ENCODE measurements around the gene DENND10.
"Not testable (repeated sequence)": the region's sequence is repeated elsewhere in the genome, so short reads cannot be mapped to it uniquely, and the experiment has no call there.

Gene DENND10

GRCh38 chr10:119098576-119098975, 5.3 kb upstream of the DENND10 start:
- in situ Hi-C loops (cut with MboI; ENCODE audit: low sequenced_read_pairs): no loop called here

DNA sequence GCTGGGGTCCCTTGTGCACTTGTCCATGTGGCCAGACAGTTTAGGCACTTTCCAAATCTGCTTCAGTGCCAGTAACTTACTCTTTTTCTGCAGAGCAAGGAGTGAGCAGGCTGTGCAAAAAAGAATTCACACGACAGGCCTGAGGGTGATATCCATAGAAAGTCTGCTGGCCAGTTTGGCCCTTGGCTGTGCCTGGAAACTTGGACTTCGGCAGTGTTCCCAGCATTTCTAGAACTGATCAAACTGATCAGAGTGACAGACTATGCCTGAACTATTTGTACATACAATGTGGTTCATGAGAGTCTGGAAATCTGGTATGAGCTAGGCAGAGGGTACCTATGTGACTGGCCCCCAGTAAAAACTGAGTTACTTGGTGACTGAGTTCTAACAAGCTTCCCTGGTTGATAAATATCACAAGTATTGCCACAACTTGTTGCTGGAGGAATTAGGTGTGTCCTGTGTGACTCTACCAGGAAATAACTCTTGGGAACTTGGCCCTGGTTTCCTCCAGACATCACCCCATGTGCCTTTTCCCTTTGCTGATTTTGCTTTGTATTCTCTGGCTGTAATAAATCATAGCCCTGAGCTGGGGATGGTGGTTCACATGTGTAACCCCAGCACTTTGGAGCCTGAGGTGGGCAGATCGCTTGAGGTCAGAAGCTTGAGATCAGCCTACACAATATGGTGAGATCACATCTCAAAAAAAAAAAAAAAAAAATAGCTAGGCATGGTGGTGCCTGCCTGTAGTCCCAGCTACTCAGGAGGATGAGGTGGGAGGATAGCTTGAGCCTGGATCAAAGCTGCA, 3.3 kb upstream of the DENND10 start:
- in situ Hi-C loops (cut with MboI; ENCODE audit: low sequenced_read_pairs): no loop called here

DNA sequence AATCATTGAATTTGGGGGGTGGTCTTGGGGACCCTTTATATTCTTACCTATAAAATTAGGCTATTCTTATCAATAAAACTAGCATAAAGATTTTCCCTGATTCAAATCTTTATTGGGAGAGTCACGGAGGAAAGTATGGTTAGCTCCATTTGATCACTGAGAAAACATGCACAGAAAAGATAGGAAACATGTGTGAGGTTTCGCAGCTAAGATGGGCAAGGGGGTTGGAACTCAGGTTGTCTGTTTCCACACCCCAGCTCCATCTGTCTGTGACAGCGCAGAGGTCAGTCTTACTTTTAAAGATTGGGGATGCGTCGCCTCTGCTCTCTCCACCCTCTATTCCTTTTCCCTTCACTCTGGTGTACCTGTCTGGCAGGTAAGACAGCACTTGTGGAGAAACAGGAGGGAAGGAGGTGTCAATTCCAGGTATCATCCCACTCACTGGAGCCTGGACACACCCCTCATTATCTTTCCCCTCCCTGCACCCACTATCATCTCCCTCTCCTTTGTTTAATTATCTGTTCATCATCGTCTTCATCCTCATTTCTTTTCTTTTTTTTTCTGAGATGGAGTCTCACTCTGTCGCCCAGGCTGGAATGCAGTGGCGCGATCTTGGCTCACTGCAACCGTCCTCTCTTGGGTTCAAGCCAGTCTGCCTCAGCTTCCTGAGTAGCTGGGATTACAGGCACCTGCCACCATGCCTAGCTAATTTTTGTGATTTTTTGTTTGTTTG, 2.4 kb upstream of the DENND10 start:
- in situ Hi-C loops (cut with MboI; ENCODE audit: low sequenced_read_pairs): no loop called here

DNA sequence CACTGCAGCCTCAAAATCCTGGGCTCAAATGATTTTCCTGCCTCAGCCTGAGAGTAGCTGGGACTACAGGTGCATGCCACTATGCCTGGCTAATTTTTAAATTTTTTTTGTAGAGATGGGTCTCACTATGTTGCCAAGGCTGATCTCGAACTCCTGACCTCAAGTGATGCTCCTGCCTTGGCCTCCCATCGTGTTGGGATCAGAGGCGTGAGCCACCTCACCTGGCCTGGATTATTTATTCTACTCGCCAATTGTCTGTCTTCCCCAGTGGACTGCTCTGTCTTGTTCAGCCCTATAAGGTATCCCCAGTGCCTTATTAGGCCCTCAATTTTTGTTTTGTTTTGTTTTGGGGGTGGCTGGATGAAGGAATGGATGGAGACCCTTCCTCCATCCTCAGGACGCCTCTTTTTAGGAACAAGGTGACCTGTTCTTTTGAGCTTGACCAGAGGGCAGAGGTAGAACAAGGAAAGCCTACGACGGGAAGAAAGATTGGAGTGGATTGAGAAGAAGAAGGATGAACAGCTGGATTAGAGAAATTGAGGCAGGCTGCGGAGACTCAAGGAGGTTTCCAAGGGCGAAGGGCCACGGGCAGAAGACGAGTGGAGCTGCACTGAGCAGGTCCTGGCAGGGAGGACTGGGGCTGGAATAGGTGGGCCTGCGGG, 541 bp upstream of the DENND10 start:
- in situ Hi-C loops (cut with MboI; ENCODE audit: low sequenced_read_pairs): no loop called here

GRCh38 chr10:119104654-119105015, 722 bp downstream of the DENND10 start:
- in situ Hi-C loops (cut with MboI; ENCODE audit: low sequenced_read_pairs): no loop called here

DNA sequence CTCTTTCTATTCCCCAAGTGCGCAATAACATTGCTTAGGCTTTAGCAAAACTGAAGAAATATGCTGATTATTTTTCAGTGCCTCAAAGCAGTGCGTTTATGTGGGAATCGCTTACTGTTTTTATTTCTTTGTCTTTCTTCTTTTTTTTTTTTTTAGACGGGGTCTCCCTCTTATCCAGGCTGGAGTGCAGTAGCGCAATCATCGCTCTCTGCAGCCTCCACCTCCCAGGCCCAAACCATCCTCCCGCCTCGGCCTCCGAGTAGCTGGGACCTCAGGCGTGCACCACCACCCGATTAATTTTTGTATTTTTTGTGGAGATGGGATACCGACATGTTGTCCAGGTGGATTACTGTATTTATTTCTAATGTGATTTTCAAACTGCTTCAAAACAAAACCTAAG, 1.2 kb downstream of the DENND10 start:
- in situ Hi-C loops (cut with MboI; ENCODE audit: low sequenced_read_pairs): no loop called here

DNA sequence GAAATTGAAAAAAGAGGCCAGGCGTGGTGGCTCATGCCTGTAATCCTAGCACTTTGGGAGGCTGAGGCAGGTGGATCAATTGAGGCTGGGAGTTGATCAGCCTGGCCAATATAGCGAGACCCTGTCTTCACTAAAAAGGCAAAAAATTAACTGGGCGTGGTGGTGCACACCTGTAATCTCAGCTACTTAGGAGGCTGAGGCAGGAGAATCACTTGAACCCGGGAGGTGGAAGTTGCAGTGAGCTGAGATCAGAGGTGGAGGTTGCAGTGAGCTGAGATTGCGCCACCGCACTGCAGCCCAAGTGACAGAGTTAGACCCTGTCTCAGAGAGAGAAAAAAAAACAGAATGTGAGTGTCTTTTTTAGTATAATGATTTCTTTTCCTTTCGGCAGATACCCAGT, 2.0 kb downstream of the DENND10 start:
- in situ Hi-C loops (cut with MboI; ENCODE audit: low sequenced_read_pairs): not testable (repeated sequence)

DNA sequence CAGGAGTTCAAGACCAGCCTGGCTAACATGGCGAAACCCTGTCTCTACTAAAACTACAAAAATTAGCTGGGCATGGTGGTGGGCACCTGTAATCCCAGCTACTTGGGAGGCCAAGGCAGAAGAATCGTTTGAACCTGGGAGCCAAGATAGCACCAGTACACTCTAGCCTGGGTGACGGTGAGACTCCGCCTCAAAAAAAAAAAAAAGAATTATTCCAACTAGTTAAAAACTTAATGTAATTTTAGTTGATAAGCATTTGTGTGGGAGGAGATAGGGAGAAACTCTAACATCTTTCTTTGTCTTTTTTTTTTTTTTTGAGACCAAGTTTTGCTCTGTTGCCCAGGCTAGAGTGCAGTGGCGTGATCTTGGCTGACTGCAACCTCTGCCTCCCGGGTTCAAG, 3.2 kb downstream of the DENND10 start:
- in situ Hi-C loops (cut with MboI; ENCODE audit: low sequenced_read_pairs): not testable (repeated sequence)

- in situ Hi-C loops (cut with MboI; ENCODE audit: low sequenced_read_pairs): not testable (repeated sequence)
Observed at GRCh38 chr10:119107771-119108170, 3.9 kb downstream of the DENND10 start.

GRCh38 chr10:119112056-119112455, 8.1 kb downstream of the DENND10 start:
- in situ Hi-C loops (cut with MboI; ENCODE audit: low sequenced_read_pairs): no loop called here

DNA sequence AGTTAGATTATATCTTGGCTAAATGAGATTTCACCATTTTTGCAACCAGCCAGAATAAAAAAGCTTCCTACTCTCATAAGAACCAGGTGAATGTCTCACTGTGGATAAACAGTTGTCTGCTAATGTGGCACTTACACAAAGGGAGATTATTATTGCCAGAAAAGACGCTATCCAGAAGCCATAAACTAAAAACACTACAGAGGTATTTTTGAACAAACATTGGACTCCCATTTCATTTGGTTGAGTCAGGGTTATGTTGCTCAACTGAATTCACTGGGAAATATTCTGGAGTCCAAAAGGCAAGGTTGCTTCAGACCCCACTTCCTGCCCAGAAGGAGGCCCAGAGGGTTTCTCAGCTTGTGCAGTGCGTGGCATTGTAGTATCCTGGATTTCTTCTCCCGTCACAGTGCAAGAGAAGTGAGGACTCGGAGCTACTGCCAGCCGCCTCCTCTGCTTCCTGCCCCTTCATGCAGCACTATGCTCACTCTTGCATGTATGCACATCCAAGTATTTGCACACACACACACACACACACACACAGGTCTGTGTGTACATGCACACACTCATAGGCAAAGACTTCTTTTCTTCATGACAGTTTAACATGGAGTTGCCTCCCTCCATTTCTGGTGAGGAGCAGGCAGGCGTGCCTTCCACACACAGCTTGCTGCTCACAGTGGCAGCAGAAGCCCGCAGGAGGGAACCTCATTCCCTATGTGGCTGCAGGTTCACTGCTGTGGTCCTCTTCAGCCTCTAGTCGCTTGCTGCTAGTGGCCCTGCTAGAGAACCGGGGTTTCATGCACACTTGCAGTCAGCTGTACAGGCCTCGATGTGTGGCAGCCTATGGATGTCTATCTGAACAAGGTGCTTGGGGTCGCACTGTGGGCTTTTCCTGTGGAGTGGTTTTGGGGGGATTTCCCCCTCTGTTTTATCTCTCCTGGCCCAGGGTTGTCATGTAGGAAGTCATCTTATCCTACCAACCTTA, 10.1 kb downstream of the DENND10 start:
- in situ Hi-C loops (cut with MboI; ENCODE audit: low sequenced_read_pairs): no loop called here

GRCh38 chr10:119115926-119116325, 12.0 kb downstream of the DENND10 start:
- in situ Hi-C loops (cut with MboI; ENCODE audit: low sequenced_read_pairs): no loop called here

DNA sequence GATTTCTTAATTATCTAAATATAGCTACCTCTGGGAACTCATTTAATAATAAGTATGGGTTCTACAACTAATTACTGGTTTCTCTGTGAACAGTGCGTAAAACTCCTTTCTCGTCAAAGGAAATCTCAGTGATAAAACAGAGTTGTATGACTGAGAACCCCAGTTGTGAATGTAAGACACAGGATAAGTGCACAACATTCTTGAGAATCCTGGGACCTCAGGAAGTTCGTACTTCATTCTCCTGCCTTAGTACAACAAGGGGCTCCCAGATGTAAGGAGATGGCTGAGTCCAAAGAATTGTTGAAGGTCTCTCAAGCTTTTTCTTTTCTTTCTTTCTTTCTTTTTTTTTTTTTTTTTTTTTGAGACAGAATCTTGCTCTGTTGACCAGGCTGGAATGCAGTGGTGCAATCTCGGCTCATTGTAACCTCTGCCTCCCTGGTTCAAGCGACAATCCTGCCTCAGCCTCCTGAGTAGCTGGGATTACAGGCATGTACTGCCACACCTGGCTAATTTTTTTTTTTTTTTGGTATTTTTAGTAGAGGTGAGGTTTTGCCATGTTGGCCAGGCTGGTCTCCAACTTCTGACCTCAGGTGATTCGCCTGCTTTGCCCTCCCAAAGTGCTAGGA, 12.5 kb downstream of the DENND10 start:
- in situ Hi-C loops (cut with MboI; ENCODE audit: low sequenced_read_pairs): no loop called here

GRCh38 chr10:119118231-119118630, 14.3 kb downstream of the DENND10 start:
- in situ Hi-C loops (cut with MboI; ENCODE audit: low sequenced_read_pairs): no loop called here

DNA sequence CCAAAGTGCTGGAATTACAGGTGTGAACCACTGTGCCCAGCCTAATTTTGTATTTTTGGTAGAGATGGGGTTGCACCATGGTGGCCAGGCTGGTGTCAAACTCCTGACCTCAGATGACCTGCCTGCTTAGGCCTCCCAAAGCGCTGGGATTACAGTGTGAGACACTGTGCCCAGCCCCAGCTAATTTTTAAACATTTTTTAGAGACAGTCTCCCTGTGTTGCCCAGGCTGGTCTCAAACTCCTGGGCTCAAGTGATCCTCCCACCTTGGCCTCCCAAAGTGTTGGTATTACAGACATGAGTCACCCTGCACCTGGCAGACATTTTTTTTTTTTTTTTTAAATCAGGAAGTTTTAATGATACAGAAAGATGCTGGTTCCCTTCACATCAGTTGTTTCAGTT, 15.5 kb downstream of the DENND10 start:
- in situ Hi-C loops (cut with MboI; ENCODE audit: low sequenced_read_pairs): no loop called here

- in situ Hi-C loops (cut with MboI; ENCODE audit: low sequenced_read_pairs): no loop called here
Observed at GRCh38 chr10:119120413-119120867, 16.5 kb downstream of the DENND10 start.

GRCh38 chr10:119120875-119121274, 17.0 kb downstream of the DENND10 start:
- in situ Hi-C loops (cut with MboI; ENCODE audit: low sequenced_read_pairs): no loop called here

- in situ Hi-C loops (cut with MboI; ENCODE audit: low sequenced_read_pairs): no loop called here
Observed at GRCh38 chr10:119125942-119126341, 22.0 kb downstream of the DENND10 start.

DNA sequence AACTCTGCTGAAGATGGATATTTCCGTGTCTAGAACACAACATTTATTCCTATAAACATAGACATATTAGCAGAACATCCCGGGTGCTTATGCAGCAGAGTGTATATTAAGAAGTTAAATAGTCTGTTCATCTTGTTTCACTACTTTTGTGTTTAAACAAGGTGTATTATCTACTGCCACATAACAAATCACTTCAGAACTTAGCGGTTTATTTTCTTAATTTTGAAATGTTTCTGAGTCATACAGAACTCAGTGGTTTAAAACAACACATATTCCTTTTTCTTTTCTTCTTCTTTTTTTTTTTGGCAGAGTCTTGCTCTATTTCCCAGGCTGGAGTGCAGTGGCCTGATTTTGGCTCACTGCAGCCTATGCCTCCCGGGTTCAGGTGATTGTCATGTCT, 25.8 kb downstream of the DENND10 start:
- in situ Hi-C loops (cut with MboI; ENCODE audit: low sequenced_read_pairs): no loop called here

Measured in hTERT RPE-1 (cell line).